ENCODE measurements around the gene STX19. TPM values are rescaled to one million over a fixed set of nuclear protein-coding genes. Genes with fewer than 3 reads are reported as not detected.
"Not testable (repeated sequence)": the region's sequence is repeated elsewhere in the genome, so short reads cannot be mapped to it uniquely, and the experiment has no call there.

Gene STX19
- polyA plus RNA-seq, 1 donor from 2014 or later = 0.26 TPM

DNA sequence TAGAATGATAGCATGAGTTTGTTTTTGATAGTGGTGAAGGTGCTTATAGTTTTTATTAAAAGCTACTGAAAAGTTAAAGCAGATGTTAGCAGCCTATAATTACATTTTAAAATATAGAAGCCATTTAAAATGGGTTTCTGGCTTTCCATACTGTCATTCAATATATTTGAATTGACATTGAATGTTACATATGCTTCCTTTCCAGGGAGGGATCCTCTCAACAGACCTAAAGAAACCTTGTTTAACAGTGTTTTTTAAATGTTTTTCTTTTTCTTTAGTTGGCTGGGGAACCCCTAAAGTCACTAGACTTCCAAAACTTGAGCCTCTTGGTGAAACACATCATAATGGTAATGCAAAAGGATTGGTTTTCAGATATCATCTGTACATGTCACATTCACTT lies 22.1 kb upstream of the STX19 start:
- Mint-ChIP-seq H3K27ac (no peak overlapping the region), H3K36me3 (peaks cover 5% of the 10 kb centered on the region), H3K4me3 (no peak overlapping the region), H3K27me3 (no peaks in the 10 kb centered on the region), H3K4me1 (no peaks in the 10 kb centered on the region), H3K9me3 (no peaks in the 10 kb centered on the region)

DNA sequence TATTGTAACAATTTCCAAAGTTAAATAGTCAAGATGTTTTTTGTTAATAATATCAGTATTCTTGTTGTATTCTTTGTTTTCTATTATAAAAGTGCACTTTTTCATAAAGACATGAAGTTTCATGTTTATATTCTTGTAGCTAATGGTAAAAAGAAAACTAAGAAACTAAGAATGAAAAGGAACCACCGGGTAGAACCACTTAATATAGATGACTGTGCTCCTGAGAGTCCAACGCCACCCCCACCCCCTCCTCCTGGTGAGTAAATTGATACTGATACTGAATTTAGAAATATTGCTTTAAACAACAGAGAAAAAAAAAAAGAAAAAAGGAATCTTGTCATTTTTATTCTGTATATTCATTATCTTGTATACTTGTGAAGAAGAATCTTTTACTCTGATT lies 20.9 kb upstream of the STX19 start:
- H3K9me3 Mint-ChIP-seq = no peaks in the 10 kb centered on the region
- no peak overlapping the region for H3K4me3 Mint-ChIP-seq
- H3K4me1 Mint-ChIP-seq = no peaks in the 10 kb centered on the region
- no peaks in the 10 kb centered on the region for H3K27me3 Mint-ChIP-seq
- peaks cover 5% of the 10 kb centered on the region for H3K36me3 Mint-ChIP-seq
- H3K27ac Mint-ChIP-seq = no peak overlapping the region

DNA sequence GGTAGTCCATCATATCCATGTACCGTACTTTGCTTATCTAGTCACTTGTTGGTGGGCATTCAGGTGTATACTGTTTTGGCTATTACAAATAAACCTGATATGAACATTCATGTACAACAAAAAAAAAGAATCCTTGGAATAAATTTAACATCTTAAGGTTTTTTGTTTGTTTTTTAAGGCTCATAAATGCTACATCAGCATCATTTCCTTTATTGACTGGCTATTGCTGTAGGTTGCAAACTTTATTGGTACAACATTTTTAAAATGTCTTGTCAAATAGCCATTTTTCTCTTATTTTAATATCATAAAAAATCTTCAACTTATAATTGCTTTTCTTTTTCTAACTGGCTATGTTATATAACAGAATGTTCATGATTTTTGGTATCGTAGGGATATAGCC lies 18.1 kb upstream of the STX19 start:
- no peaks in the 10 kb centered on the region for H3K9me3 Mint-ChIP-seq
- no peaks in the 10 kb centered on the region for H3K27me3 Mint-ChIP-seq
- peaks cover 1% of the 10 kb centered on the region for H3K36me3 Mint-ChIP-seq
- H3K4me3 Mint-ChIP-seq = no peak overlapping the region
- no peak overlapping the region for H3K27ac Mint-ChIP-seq
- no peaks in the 10 kb centered on the region for H3K4me1 Mint-ChIP-seq

DNA sequence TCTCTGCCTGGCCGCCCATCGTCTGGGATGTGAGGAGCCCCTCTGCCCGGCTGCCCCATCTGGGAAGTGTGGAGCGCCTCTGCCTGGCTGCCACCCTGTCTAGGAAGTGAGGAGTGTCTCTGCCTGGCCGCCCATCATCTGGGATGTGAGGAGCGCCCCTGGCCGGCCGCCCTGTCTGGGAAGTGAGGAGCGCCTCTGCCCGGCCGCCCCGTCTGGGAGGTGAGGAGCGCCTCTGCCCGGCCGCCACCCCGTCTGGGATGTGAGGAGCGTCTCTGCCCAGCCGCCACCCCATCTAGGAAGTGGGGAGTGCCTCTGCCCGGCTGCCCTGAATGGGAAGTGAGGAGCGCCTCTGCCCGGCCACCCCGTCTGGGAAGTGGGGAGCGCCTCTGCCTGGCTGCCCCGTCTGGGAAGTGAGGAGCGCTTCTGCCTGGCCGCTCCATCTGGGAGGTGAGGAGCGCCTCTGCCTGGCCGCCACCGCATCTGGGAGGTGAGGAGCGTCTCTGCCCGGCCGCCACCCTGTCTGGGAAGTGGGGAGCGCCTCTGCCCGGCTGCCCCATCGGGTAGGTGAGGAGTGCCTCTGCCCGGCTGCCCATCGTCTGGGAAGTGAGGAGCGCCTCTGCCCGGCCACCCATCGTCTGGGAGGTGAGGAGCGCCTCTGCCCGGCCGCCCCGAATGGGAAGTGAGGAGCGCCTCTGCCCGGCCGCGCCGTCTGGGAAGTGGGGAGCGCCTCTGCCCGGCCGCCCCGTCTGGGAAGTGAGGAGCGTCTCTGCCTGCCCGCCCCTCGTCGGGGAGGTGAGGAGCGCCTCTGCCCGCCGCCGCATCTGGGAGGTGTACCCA lies 15.9 kb upstream of the STX19 start:
- H3K27ac Mint-ChIP-seq, H3K27me3 Mint-ChIP-seq, H3K4me3 Mint-ChIP-seq, H3K36me3 Mint-ChIP-seq, H3K4me1 Mint-ChIP-seq, H3K9me3 Mint-ChIP-seq: not testable (repeated sequence)

DNA sequence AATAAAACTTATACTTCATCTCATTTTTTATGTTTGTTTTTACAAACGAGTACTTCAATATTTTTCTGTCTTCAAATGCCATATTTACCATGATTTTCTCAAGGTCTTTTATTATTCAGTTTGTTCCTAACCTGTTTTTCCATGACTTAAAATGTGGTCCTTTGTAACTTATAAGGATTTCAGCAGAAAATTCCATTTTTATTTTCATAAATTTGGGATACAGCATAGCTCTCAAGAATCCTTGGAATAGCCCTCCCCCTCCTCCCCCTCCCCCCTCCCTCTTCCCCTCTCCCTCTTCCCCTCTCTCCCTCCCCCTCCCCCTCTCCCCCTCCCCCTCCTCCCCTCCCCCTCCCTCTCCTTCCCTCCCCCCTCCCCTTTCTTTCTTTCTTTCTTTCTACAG lies 14.9 kb upstream of the STX19 start:
- Mint-ChIP-seq H3K4me1 (no peaks in the 10 kb centered on the region), H3K27me3 (no peaks in the 10 kb centered on the region), H3K36me3 (no peaks in the 10 kb centered on the region), H3K27ac (no peak overlapping the region), H3K9me3 (no peaks in the 10 kb centered on the region), H3K4me3 (no peak overlapping the region)

DNA sequence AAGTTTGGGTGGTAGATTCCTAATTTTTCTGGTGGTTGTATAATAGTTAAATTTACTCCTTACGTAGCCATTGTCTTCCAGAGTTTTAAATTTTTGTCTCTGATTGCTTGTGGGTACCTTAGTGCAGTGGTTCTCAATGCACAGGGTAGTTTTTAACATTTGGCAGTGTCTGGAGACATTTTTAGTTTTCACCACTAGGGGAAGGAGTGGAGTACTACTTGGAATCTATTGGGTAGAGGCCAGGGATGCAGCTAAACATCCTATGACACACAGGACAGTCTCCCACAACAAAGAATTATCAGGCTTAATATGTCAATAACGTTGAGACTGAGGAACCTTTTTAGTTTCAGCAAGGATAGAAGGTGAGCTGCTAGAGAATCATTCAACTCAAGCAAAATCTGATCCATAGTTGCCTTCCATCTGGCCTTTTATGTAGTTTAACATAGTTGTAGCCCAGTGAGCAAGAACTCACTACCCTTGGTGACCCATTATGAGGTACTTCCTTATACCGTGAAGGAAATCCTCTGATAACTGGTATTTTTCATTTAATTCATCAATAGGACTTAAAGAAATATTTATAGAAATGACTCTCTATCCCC lies 8.6 kb upstream of the STX19 start:
- no peak overlapping the region for H3K4me3 Mint-ChIP-seq
- no peaks in the 10 kb centered on the region for H3K4me1 Mint-ChIP-seq
- H3K27me3 Mint-ChIP-seq = no peaks in the 10 kb centered on the region
- H3K36me3 Mint-ChIP-seq = peaks cover 1% of the 10 kb centered on the region
- H3K27ac Mint-ChIP-seq = no peak overlapping the region
- no peaks in the 10 kb centered on the region for H3K9me3 Mint-ChIP-seq

DNA sequence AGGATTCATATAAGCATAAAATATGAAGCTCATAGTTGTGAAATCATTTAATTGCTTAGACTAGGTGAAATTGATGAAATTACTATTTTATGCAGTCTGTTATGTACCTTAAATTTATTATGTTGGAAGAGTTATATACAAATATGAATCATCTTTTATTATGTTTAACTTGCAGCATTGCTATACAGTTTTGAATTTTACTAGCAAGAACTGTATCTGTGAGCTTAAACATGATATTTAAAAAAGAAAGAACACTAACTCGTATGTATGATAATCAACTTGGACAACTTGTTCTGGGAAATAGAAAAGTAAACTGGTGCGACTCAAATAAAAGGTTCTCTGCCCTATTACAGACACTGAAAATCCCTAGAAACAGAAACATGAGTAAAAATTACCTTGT lies 1.8 kb downstream of the STX19 start:
- no peaks in the 10 kb centered on the region for H3K9me3 Mint-ChIP-seq
- H3K4me3 Mint-ChIP-seq = no peak overlapping the region
- no peaks in the 10 kb centered on the region for H3K27me3 Mint-ChIP-seq
- H3K4me1 Mint-ChIP-seq = no peaks in the 10 kb centered on the region
- H3K27ac Mint-ChIP-seq = no peak overlapping the region
- H3K36me3 Mint-ChIP-seq = peaks cover 3% of the 10 kb centered on the region

DNA sequence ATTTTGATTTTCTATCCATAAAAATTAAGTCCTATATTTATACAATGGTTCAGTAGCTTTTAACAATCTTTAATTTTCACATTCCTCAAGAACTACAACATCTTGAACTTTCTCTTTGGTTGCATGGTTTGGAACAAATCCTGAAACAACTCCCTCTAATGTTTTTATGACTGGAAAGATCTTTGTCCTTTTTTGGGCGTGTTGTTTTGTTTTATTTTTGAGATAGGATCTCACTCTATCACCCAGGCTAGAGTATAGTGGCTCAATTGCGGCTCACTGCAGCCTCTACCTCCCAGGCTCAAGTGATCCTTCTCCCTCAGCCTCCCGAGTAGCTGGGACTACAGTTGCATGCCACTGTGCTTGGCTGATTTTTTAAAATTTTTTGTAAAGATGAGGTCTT lies 4.0 kb downstream of the STX19 start:
- Mint-ChIP-seq H3K4me3 (no peak overlapping the region), H3K9me3 (no peaks in the 10 kb centered on the region), H3K27me3 (no peaks in the 10 kb centered on the region), H3K27ac (no peak overlapping the region), H3K36me3 (peaks cover 6% of the 10 kb centered on the region), H3K4me1 (no peaks in the 10 kb centered on the region)

DNA sequence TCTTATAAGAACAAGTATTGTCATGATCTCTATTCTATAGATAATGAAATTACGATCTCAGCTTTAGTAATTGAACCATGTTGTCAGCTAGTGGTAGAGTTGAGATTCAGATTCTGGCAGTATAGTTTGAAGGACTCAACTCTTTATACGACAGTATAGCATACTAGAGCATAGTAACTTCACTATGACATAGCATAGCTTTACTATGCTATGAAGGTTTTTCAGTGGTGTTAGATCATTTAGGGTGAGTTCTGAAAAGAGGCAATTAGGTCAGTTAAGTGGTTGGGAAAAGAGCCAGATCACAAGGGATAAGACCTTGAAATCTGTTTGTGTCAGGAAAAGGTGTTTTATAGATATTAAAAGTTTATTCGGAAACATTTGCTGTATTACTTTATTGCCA lies 8.1 kb downstream of the STX19 start:
- Mint-ChIP-seq H3K9me3 (no peaks in the 10 kb centered on the region), H3K4me1 (no peaks in the 10 kb centered on the region), H3K4me3 (no peak overlapping the region), H3K27me3 (no peaks in the 10 kb centered on the region), H3K27ac (no peak overlapping the region), H3K36me3 (peaks cover 8% of the 10 kb centered on the region)

DNA sequence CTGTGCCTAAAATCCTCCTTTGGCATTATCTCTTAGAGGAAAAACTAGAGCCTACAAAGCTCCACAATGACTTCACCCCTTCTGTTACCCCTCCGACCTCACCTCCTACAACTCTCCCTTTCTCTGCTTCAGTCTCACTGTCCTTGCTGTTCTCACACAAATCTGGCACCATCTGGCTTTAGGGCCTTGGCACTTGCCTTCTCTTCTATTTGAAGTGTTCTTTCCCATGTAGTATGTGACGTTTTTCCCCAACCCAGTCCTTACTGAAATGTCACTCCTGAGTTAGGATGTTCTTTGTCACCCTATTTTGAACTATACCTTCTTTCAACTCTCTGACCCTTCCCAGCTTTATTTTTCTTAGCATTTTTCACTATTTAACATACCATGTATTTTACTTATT lies 8.7 kb downstream of the STX19 start:
- Mint-ChIP-seq H3K36me3 (peaks cover 13% of the 10 kb centered on the region), H3K4me3 (no peak overlapping the region), H3K4me1 (peaks cover 0 to 6% (median 6%) of the 10 kb centered on the region in 3 donors), H3K27ac (no peak overlapping the region), H3K27me3 (no peaks in the 10 kb centered on the region), H3K9me3 (no peaks in the 10 kb centered on the region)

DNA sequence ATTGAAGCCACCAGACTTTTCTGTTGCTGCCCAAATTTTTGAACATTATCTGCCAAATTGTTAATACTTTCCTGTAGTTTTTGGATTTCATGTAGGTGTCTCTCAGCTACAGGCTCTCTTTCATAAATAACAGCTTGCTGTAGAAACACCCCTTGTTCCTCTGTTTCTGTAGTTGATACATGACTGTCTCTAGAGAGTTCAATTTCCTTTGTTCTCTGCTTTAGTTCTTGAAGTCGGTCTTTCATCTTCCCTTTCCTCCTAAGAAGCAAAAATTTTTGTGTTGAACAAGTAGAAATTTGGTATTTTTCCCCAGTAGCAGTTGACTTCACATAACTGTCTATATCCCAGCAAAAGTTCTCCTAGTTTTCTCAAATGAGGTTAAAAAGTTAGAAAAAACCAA lies 13.4 kb downstream of the STX19 start:
- H3K27me3 Mint-ChIP-seq = no peaks in the 10 kb centered on the region
- H3K36me3 Mint-ChIP-seq = peaks cover 23% of the 10 kb centered on the region
- peak overlapping the region in 1 of 3 donors; percentile 35 for H3K27ac Mint-ChIP-seq
- no peaks in the 10 kb centered on the region for H3K9me3 Mint-ChIP-seq
- peak overlapping the region in 1 of 4 donors; percentile 23 for H3K4me3 Mint-ChIP-seq
- H3K4me1 Mint-ChIP-seq = peaks cover 0 to 10% (median 7%) of the 10 kb centered on the region in 3 donors

DNA sequence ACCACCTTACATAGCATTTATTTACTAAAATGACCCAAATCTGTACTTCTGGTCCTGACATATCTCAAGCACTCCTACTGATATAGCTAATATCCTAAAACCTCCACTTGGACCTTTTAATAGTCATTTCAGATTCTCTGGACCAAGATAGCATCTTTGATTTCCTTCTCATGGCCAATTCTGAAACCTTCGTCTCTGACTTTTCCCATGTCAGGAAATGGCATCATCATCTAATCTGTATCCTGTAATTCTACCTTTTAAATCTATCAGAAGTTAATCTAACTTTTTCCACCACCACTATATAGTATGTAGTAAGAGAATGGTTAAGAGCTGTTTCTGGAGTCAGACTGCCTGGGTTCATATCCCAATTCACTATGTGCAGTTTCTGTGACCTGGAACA lies 16.2 kb downstream of the STX19 start:
- Mint-ChIP-seq H3K27ac (no peak overlapping the region), H3K27me3 (no peaks in the 10 kb centered on the region), H3K9me3 (no peaks in the 10 kb centered on the region), H3K4me1 (peaks cover 0 to 10% (median 7%) of the 10 kb centered on the region in 3 donors), H3K36me3 (peaks cover 17% of the 10 kb centered on the region), H3K4me3 (no peak overlapping the region)

DNA sequence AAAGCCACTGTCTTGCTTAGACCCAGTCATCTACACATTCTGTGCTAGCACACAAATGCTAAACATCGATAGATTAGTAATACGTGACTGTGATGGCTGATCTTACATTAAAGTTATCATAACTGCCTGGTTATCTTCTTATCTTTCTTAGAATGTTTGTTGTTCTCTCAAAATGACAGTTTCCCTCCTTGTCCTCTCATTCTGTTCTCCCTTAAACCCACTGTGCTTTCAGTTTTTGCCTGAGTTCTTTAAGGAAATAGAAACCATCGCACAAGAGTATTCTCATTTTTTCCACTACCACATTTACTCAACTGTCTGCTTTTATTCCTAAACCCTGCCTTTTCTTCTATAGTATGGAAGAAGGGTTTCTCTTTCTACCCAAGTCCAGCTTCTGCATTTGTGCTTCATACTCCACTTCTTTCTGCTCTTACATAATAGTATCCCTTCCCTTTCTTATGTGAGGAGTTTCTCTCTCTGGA lies 17.1 kb downstream of the STX19 start:
- Mint-ChIP-seq H3K9me3 (no peaks in the 10 kb centered on the region), H3K36me3 (peaks cover 17% of the 10 kb centered on the region), H3K27ac (no peak overlapping the region), H3K4me1 (peaks cover 0 to 10% (median 7%) of the 10 kb centered on the region in 3 donors), H3K4me3 (no peak overlapping the region), H3K27me3 (no peaks in the 10 kb centered on the region)

DNA sequence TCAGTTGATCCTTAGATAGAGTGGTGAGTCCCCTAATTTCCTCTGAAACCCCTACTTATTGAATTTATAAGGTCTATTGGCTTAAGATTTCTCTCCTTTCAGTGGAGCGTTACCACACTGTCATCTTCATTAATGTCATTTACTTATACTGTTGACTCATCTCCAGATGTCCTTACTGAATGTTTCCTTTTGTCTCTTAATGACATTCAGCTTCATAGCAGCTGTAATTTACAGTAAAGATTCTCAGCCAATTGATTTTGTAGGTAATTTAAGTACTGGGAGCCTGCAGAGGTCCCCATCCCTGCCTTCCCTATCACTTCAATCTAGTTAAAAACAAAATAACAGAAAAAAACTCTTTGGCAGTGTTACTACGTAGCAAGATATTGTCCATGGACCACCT lies 18.8 kb downstream of the STX19 start:
- Mint-ChIP-seq H3K27ac (no peak overlapping the region), H3K27me3 (no peaks in the 10 kb centered on the region), H3K4me1 (peaks cover 0 to 3% (median under 1%) of the 10 kb centered on the region in 3 donors), H3K4me3 (no peak overlapping the region), H3K9me3 (no peaks in the 10 kb centered on the region), H3K36me3 (peaks cover 11% of the 10 kb centered on the region)

DNA sequence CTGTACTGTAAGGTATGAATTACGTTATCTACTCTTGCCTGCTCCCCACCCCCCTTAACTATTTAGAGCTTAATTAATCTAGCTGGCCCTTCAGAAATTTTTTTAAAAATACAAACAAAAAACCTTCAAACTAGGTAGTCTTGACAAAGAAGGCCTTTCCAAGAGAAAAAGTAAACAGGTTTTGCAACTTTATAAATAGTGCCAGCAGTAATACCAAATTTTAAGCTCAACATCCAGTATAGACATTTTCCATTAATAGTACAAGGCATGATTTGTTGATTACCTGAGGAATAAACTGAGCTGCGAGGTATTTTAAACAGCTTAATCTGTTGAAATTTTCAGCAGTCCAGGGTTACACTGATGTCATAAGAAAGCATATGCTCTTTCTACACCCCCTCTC lies 20.1 kb downstream of the STX19 start:
- H3K36me3 Mint-ChIP-seq = peaks cover 9% of the 10 kb centered on the region
- H3K9me3 Mint-ChIP-seq = no peaks in the 10 kb centered on the region
- peaks cover 0 to 6% (median 5%) of the 10 kb centered on the region in 3 donors for H3K4me1 Mint-ChIP-seq
- H3K27me3 Mint-ChIP-seq = no peaks in the 10 kb centered on the region
- no peak overlapping the region for H3K4me3 Mint-ChIP-seq
- peak overlapping the region in 1 of 3 donors; percentile 6 for H3K27ac Mint-ChIP-seq
